HG02588 (cell line): Measurements from ENCODE around the gene OR10J1.
"Not testable (repeated sequence)": the region's sequence is repeated elsewhere in the genome, so short reads cannot be mapped to it uniquely, and the experiment has no call there.

Experiments used
- ATAC-seq: cut with Tn5 transposase; IDR thresholded peaks from one replicate; pipeline ENCODE4 v1.9.1; 2021; ENCODE audit warnings: mild to moderate bottlenecking, moderate library complexity; ENCODE audit not compliant: unreplicated experiment

The OR10J1 gene, protein sequence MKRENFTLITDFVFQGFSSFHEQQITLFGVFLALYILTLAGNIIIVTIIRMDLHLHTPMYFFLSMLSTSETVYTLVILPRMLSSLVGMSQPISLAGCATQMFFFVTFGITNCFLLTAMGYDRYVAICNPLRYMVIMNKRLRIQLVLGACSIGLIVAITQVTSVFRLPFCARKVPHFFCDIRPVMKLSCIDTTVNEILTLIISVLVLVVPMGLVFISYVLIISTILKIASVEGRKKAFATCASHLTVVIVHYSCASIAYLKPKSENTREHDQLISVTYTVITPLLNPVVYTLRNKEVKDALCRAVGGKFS

DNA sequence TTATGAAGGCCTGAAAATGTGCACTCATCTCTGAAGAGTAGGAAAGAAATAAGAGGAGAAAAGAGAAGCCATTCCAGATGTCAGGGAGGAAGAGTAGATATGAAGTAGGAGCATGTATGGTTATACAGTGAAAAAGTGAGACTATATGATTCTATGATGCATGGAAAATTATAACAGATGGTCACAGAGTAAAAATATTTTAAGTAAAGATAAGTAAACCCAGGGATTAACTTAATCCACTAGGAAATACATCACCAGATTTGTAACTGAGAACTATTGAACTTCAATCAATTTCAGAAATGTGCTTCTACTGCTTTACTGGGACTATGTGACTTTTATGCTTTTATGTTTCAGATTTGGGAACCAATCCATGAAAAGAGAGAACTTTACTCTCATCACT, at the start of gene OR10J1:
Gene OR10J1 (plus strand): TSS at position 301 of the 400 bp plus-strand sequence. CDS start 70 bp downstream, at position 371.
- ATAC-seq, result no peak

DNA sequence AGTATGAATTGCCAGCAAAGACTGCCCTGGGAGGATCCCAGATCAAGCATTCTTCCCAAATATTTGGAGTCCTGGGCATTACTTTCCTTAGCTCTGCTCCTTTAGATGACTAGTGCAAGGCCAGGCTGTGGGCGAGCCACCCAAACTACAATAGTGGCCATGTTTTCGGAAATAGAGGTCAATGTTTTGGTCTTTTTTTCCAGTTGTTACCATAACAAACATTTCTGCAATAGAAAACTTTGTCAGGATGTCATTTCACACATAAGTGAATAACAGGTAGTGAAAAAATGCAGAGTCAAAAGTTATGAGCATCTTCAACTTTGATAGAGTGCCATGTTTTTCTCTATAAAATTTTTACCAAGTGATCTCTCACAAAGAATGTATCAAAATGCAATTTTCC, 32.7 kb upstream of the OR10J1 start:
- ATAC-seq, result no peak

DNA sequence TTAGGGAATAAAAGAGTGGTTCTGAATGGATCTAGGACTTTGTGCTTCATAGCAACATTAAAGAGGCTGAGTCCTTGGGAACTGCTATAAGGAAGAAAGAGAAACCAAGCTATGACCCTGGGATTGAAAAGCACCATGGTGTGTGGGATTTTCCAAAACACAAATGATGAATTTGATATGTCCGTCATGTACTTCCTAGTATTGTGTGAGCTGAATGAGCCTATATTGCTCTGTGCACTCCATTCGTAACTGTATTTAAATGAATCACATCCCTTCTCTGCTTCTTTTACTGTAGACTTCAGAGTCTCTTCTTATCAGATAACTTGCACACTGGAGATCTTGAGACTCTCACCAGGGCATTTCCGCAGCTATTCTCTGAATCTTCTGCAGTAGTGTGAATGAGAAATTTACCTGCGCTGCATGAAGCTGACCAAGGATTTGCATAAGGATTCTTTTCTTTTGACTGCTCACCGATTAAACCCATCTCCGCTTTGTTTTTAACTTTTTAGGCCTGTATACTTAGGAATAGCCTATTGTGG, 30.6 kb upstream of the OR10J1 start:
- no peak for ATAC-seq

DNA sequence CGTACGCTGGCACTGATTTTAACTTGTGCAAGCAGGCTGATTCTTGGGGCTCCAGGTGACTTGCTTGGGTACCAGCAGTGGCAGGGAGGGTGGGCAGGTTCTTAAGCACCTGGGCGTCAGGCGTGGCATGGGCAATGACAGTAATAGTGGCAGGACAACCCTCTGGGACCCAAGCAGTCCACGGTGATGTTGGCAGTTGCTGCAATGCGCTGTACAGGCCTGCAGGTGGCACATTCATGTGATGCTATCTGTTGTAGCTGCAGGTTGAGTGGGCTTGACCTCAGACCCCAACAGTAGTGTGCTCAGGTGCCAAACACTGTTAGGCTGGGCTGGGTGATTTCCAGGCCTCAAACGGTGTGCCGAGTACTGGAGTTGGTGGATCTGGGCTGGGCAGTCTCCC, 17.7 kb upstream of the OR10J1 start:
- ATAC-seq, result no peak

DNA sequence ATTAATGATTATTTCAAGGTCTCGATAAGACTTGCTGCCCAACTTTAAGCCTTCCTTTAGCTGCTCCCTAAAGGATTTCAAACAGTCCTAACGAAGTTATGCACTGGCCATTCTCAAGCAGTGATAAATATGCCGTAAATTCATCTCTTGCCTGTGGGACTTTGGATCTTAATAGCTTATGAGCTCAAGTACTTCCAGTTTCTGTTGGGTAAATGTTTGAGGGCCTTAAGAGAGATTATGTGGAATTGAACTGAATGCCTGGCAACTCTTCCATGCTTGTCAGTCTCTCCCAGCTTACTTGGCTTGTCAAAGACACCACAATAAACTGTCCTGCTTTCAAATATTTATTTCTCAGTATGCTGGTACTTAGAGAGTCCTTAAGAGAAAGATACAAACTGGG, 11.0 kb upstream of the OR10J1 start:
- no peak for ATAC-seq

DNA sequence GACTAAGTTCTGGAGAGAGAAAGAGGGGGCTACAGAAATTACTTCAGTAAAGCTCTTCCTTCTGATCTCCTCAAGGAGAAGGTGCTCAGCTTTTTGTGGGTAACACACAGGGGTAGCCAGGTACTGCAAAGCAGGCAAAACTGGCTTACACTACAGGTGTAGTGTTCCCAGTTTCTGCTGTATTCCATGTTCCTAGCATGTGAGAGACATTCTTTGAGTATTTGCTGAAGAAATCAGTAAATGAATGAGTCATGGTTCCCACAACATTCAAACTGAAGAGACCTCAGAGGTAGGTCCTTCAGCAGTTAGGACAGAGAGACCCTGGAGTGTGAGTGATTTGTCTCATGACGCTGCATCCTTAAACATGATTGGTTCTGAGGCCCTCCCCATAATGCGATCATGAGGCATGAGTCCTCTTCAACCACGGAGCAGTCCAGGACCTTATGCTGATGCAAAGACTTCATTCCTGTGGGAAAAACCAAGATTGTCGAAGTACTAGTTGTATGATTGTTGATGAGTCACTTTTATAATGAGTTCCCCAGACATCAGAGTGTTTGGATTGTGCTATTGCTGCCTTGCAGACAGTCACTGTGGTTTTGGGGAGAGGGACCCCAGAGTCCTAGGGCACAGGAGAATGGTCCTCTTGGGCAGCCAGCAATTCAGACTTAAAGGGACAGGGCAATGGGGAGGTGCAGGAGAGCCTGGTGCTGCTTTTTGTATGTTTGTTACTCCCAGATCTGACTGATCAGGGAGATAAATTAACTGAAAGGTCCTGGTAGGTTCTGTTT, 10.3 kb upstream of the OR10J1 start:
- ATAC-seq, result no peak

DNA sequence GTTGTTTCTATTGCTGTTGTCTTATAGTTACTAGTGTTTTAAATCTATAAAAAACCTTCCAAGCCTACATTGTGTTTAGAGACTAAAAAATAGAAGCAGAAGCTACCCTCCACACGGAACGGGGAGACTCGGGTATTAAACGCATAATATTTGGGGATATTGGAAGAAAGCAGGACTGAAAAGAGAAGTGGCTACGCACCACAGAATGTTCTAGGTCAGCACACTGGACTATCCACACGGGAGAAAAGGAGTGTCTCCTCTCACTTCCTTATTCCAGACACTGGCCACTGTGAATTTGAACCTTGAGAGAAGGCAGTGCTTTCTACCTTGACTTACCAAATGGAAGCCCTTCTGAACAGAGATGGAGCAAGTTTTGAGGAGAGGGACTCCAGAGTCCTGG, 8.5 kb upstream of the OR10J1 start:
- ATAC-seq, result no peak

DNA sequence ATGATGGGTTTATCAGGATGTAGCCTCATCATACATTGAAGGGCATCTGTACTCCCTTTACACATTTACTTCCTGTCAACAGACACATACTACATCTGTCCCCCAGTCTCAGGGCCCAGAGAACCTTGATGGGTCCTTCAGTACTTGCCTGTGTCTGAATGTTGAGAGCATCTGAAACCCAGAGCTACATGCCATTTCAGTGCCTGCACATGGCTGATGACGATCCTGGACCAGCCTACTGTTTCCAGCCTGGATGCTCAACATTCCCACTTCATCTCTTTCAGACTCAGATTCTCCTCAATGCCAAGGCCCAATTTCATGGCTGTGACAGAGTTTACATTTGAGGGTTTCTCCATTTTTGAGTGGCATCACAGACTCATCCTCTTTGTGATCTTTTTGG, 7.6 kb upstream of the OR10J1 start, which contains the start of gene OR10J4:
Gene OR10J4 (plus strand): TSS at position 301 of the 400 bp plus-strand sequence.
- no peak for ATAC-seq

DNA sequence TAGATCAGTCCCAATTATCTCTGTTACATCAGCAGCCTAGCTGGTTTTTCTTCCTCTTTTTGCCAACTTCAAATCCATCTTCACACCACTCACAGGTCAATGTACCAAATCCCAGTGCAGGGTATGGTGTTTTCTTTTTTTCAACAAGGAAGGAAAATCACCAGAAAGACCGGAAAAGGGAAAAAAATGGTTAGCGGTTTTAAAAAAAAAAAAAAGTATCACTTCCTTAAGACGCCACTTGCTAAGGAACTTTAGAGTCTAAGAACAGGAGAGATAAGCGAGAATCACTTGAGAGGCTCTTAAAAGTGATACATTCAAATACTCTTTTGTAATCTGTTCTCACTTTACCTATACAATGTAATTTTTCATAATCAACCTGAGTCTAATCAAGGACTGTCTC, 3.1 kb upstream of the OR10J1 start:
- no peak for ATAC-seq

DNA sequence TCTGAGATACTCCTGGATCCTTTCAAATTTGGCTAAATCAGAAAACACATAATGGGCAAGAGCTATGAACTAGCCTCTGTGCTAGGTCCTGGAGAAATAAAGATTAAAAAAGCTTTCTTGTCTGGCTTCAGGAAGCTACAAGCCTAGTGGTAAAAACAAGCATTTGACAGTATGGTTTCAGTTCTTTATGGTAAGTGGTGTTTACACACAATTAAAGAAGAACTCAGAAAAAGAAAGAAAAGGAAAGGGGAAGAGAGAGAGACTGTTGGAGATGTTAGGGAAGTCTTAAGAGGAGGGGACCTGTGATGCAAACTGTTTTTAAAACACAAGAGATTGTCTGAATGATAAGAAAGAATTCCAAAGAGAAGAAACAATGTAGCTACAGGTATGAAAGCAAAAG, 1.8 kb downstream of the OR10J1 start:
- ATAC-seq, result no peak

DNA sequence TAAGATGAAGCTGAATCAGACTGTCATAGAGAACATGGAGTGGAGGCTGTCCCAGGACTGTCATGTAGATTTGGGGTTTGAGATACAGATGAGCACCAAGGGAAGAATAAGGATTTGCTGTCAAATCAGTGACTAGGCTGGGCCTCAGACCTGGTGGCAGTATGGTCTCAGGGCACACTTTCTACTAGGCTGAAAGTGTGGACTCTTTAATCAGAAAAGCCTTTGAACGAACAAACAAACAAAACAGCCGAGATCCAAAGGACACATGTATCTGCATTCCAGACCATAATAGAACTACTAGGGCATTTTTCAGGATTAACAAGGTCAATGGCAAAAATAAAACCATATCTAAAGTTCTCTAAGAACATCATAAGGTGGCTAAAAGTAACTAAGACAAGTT, 2.9 kb downstream of the OR10J1 start:
- no peak for ATAC-seq

DNA sequence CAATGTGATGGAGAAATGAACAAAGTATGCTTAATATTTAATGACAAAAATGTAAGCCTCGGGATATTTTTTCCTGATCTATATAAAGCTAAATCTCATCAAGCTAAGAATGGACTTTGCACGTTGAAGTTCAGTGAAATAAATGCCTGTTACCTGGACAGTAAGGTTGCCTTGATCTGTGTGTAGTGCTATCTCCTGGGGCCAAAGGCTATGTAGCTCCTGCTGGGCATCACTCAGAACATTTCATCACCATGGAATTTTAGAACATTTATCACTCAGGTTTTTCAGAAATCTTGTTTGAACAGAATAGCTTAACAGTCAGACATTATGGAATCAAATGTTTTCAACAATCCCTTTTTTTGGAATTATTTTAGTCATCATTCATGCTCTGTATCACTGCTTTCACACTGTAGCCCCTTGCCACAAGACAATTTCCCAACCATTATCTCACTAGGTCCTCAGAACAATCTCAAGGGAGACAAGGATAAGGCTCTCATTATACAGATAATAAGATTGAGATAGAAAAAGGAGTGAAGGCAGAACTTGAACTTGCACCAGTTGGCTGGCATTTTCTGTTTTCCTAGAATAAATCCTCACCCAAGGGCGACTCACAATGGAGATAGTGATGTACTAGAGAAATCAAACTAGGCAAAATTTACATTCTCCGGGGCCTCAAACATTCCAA, 3.7 kb downstream of the OR10J1 start:
- ATAC-seq, result no peak

DNA sequence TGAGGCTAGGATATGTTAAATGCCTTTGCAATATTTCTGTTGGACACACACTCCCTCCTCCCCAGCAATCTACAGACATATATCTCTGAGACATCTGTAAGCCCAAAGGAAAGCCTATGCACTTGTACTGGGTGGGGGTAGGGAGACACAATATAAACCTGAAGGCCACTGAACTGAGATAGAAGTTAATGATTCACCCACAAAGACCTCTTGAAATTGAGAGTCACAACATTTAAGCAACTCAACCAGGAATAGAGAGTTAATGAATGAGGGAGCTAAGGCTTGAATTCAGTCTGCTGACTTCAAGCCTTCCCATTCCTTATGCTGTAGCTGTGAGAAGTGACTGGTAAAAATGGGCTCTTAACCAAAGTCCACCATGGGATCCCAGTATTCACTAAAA, 5.0 kb downstream of the OR10J1 start:
- no peak for ATAC-seq

DNA sequence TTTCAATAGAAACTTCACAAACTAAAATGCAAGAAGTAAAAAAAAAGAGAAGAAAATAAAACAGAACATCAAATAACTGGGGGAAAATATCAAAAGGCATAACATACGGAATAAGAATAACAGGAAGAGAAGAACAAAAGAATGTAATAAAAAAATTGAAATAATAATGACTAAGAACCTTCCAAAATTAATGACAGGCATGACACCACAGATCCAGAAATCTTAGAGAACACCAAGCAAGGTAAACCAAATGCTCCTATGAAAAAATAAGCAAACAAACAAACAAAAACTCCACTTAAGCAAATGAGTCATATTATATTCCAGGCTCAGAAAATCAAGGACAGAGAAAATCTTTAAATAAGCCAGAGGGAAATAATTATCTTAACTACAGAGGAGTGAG, 8.7 kb downstream of the OR10J1 start:
- ATAC-seq, result no peak

DNA sequence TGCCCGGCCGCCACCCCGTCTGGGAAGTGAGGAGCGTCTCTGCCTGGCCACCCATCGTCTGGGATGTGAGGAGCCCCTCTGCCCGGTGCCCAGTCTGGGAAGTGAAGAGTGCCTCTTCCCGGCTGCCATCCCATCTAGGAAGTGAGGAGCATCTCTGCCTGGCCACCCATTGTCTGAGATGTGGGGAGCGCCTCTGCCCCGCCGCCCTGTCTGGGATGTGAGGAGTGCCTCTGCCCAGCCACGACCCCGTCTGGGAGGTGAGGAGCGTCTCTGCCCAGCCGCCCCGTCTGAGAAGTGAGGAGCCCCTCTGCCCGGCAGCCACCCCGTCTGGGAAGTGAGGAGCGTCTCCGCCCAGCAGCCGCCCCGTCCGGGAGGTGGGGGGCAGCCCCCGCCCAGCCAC, 10.1 kb downstream of the OR10J1 start:
- not testable (repeated sequence) for ATAC-seq

DNA sequence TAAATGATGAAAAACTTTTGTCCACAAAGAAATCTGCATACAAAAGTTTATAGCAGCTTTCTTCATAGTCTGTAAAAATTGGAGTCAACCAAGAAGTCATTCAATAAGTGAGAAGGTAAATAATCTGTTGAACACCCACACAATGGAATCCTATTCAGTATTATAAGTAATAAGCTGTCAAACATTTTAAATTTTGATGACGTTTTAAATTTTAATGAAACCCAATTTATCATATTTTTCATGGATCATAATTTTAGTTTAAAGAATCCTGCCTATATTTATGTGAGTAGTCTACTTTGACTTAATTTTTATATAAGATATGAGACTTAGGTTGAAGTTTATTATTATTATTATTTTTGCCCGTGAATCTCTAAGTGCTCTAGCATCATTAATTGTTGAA, 20.0 kb downstream of the OR10J1 start:
- no peak for ATAC-seq

DNA sequence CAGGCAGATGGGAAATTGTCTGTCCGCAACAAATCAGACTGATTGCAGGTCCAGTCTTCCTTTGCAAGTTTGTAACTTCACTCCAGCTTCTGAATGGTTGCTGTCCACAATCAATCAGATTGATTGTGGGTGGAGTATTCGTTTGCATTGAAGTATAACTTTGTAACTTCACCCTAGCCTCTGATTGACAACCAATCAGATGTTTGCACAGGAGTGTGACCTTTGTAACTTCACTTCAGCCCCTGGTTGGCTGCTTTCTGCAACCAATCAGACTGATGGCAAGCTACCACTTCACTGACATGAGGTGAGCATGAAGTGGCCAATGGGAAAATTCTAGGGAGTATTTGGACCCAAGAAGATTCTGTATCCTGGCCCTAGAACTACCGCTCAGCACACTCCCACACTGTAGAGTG, 25.7 kb downstream of the OR10J1 start:
- ATAC-seq, result no peak

DNA sequence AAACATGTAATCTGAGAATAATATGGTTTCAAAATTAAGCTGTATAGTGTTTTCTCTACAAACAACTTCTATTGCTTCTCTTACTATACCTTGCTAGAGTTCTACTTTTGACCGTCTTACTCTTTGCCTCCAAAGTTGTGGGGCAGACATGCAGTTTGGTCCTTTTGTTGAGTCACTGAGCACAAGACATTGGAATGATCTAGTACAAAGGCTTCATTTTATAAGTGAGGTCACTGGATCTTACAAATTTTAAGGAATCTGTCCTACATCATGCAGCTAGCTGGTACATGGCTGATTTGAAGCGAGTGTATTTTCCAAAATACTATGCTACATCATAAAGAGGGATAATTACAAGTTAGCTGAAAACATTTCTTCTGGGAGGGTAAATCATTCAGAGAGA, 28.8 kb downstream of the OR10J1 start:
- ATAC-seq, result no peak

DNA sequence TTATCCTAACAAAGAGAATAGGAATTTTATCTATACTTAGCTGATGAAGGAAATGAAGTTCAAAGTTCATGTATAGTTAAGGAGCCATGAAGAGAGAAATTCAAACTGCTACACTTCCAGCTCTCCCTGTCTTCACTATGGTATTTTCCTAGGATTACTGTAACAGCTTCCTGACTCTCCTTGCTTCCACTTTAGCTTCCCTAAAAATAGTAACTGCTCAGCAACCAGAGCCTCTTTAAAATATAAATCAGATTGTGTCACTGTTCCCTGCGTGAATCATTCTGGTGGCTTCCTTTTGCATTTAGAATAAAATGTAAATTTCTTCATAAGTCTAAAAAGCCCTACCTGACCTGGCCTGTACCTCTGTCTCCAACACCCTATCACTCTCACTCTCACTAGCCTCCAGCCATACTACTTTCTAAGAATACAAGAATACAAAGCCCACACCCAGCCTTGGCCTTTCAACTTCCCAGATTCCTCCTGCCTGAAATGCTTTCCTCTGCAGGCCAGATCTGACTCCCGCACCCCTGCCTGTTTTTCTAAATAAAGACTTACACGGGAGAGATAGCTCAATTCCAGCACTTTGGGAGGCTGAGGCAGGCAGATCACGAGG, 30.5 kb downstream of the OR10J1 start:
- ATAC-seq, result no peak

DNA sequence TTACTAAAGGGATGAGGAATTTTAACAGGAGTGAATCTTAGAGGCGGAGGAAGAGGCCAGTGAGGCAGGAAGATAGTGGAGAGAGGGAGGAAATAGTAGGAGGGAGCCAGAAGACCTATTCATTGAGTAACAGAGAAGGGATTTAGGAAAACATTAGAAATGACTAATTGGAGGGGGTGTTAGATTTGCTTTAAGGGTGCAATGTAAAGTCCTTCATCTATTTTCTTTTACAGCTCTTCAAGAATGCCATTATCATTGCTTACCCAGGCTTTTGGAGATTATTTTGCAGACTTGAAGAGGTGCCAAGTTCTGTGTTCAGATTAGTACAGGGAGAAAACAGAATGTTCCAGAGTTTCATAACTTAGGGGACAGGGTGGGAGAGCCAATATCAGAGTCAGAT, 33.8 kb downstream of the OR10J1 start:
- no peak for ATAC-seq

DNA sequence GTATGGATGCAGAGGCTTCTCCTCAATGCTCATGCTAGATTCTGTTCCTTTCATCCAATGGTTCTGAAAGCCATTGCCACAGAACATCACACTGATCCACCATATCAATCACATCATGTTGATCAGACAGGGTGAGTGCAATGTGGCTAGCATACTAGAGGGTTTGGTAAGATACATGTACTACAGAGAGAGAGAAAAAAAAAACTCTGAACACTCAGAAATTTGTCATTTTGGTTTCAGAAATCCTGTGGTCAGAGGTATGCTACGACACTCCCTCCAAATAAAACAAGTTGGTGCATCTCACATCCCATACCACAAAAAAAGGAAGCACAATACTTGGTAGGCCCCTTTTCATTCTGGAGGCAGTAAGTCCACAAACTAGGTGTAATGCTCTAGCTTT, 35.4 kb downstream of the OR10J1 start:
- ATAC-seq, result no peak
